Posterior vena cava (tissue), 2 donors: ENCODE measurements around the gene KIF6. TPM values are rescaled to one million over a fixed set of nuclear protein-coding genes. Genes with fewer than 3 reads are reported as not detected.
"Not testable (repeated sequence)": the region's sequence is repeated elsewhere in the genome, so short reads cannot be mapped to it uniquely, and the experiment has no call there.

Experiments
- DNase-seq: peaks from one replicate; pipeline ENCODE4 v3.0.0-alpha.2; 2020; ENCODE audit warnings: low spot score
- intact Hi-C, 2 donors: fragments of 100-400 bp; cut with DNase I; formaldehyde crosslinking; loops; one replicate each; pipeline versions ENCODE4 v1.14.1 to v1.14.2; 2022 to 2023
- total RNA-seq, 2 donors: library from RNA; stranded (reverse); fragmentation: NEBNext Ultra II Directional; extraction: Animal tissue kit (Norgen Biotek cat#: 25700); gene quantifications; one replicate each; pipeline ENCODE4 v1.2.1, GENCODE V29; 2021
- donor health status: DM: yes; HTN: yes; CAD: no.
- donor health status: DM: yes; HTN: yes; CAD: no.

The KIF6 gene
- total RNA-seq, 2 donors from 2014 or later = 0.14 to 0.46 TPM

DNA sequence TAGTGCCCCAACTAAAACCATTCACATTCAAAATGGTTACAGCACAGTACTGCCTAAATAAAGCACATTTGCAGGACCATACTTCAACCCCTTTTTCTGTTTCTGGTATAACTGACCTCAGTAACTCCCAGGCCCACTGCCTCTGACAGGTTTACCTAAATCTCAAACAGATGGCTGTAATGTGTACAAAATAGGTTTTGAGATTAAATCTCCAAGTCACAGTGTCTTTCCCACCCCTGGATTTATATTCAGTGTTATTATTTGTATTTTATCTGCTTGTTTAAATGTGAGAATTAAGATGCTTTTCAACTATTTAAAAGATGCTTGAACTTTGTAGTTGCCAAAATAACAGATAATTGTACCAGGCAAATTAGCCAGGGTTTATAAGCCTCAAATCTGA is 4.7 kb upstream of the KIF6 start:
- DNase-seq = no peak
- intact Hi-C loops = no loop called here

- no peak for DNase-seq
- intact Hi-C loops = no loop called here
These were observed 407 bp upstream of the KIF6 start for GRCh38 chr6:39725632-39725997.

DNA sequence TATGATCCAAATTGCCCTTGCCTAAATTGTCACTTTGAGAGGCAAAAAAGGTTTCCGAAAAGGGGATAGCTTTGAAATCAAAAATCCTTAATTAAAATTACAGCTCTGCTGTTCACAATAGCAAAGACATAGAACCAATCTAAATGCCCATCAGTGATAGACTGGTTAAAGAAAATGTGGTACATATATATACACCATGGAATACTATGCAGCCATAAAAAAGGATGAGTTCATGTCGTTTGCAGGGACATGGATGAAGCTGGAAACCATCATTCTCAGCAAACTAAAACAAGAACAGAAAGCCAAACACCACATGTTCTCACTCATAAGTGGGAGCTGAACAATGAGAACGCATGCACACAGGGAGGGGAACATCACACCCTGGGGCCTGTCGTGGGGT is 1.9 kb downstream of the KIF6 start:
- intact Hi-C loops = not testable (repeated sequence)

DNA sequence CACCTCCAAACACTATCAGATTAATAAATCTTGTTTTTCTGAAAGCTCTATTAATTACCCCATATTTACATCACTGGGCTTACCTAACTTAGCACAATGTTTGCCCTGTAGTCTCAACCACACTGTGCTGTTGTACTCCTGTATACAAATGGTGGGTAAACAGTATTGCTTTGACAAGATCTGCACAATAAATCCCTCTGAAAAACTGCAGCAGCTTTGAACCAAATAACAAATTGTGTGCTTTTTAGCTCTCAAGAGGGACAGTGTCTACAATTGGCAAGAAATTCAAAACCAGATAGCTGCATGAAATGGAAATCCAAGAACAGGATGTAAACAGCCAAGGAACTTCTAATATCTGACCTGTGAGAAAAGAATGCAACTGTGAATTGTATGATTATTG is 10.4 kb downstream of the KIF6 start:
- intact Hi-C loops = no loop called here
- no peak for DNase-seq

More for the DNA sequence above, 1.9 kb downstream of the KIF6 start:
- DNase-seq = not testable (repeated sequence)

GRCh38 chr6:39707962-39708683 is 17.1 kb downstream of the KIF6 start:
- DNase-seq = no peak
- intact Hi-C loops = no loop called here

- intact Hi-C loops = no loop called here
- no peak for DNase-seq
These were observed 18.3 kb downstream of the KIF6 start for GRCh38 chr6:39706819-39707335.

GRCh38 chr6:39702265-39702664 is 22.9 kb downstream of the KIF6 start:
- DNase-seq = no peak
- intact Hi-C loops = no loop called here

- DNase-seq = no peak
- intact Hi-C loops = no loop called here
These were observed 24.8 kb downstream of the KIF6 start for GRCh38 chr6:39700362-39700761.

- no peak for DNase-seq
- intact Hi-C loops = no loop called here
These were observed 26.4 kb downstream of the KIF6 start for GRCh38 chr6:39698789-39699188.

- intact Hi-C loops = no loop called here
- DNase-seq = no peak
These were observed 28.0 kb downstream of the KIF6 start for GRCh38 chr6:39696986-39697788.

GRCh38 chr6:39695447-39695846 is 29.8 kb downstream of the KIF6 start:
- intact Hi-C loops = no loop called here
- no peak for DNase-seq

- intact Hi-C loops = no loop called here
- DNase-seq = no peak
These were observed 32.0 kb downstream of the KIF6 start for GRCh38 chr6:39693206-39693605.

DNA sequence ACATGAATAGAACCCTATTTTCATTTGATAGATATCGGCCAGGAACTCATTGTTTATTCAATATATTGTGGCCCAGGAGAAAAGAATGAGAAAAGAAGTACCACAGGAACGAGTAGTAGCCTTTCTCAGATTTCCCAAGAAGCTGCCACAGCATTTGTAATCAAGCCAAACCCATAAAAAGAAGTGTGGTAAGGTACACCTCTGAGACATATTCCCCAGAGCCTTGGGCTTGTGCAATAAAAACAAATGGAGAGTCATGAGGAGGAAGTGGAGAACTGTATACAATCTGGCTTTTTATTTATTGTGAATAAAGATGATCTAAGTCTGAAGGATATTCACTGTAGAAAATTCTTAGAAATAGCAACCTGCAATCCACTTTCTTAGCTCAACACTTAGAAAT is 36.7 kb downstream of the KIF6 start:
- no peak for DNase-seq
- intact Hi-C loops = loop anchor here in 1 of 2 donors (10.0 kb wide), 1 partner anchor 294 kb away; no protein-coding TSS in a partner anchor

DNA sequence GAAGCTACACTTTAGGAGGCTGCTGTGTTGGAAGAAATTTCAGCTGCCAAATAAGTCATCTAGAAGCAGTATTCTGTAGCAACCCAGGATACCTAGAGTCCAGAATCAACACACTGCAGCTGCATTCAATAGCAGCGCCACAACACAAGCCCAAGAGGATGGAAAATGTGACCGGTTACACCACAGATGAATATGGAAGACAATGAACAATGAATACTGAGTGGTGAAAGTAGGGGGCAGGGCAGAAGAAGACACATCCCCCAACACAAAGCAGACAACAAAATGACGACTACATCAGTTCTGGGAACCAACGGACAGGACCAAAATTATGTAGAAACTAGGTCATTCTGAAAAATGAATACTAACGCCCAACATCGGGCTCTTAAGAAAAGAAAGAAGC is 38.2 kb downstream of the KIF6 start:
- DNase-seq = no peak
- intact Hi-C loops = loop anchor here in 1 of 2 donors (10.0 kb wide), 1 partner anchor 292 kb away; no protein-coding TSS in a partner anchor

DNA sequence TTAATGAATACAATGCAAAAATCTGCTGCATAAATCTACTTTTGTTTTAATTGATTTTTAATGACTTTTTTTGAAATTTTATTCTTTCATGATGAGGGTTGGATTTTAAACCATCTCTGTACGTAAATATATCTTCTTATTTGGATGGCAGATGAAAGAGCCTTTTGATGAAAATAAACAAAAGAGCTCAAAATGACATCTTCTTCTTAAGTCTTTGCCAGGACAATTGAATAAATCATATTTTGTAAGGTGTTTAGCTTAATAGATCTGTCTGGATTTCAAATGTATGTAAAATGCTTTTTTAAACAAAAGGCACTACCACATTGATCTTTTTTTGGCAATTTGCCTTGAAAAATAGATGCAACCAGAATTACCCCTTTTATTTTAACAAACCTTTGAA is 39.3 kb downstream of the KIF6 start:
- intact Hi-C loops = loop anchor here in 1 of 2 donors (10.0 kb wide), 1 partner anchor 291 kb away; no protein-coding TSS in a partner anchor
- no peak for DNase-seq

GRCh38 chr6:39685489-39685826 is 39.8 kb downstream of the KIF6 start:
- no peak for DNase-seq
- intact Hi-C loops = loop anchor here in 1 of 2 donors (10.0 kb wide), 1 partner anchor 291 kb away; no protein-coding TSS in a partner anchor

- DNase-seq = no peak
These were observed 40.3 kb downstream of the KIF6 start for GRCh38 chr6:39684790-39685488.

GRCh38 chr6:39681674-39682121 is 43.5 kb downstream of the KIF6 start:
- intact Hi-C loops = loop anchor here in 1 of 2 donors (10.0 kb wide), 1 partner anchor 287 kb away; no protein-coding TSS in a partner anchor
- DNase-seq = no peak

More at GRCh38 chr6:39684790-39685488, 40.3 kb downstream of the KIF6 start:
- intact Hi-C loops = loop anchor here in 1 of 2 donors (10.0 kb wide), 1 partner anchor 290 kb away; no protein-coding TSS in a partner anchor

- DNase-seq = no peak
- intact Hi-C loops = no loop called here
These were observed 46.3 kb downstream of the KIF6 start for GRCh38 chr6:39678914-39679313.
